Caco-2 (cell line): Measurements from ENCODE around the gene HGD. TPM values are rescaled to one million over a fixed set of nuclear protein-coding genes. Genes with fewer than 3 reads are reported as not detected.

Experiments
- BruUV-seq: library from RNA; stranded (reverse); fragments of 400-500 nt; replicated peaks from 2 replicates; lab custom pipeline; 2021; lab: Mats Ljungman, UMichigan
- CTCF ChIA-PET: fragments of 300-600 bp; sonication (Branson Sonifier 250); formaldehyde crosslinking; loops from one replicate; lab custom pipeline; 2022; ENCODE audit warnings: antibody characterized with exemption; lab: Charles Lee
- POLR2A ChIA-PET: fragments of 300-600 bp; sonication (Branson Sonifier 250); formaldehyde crosslinking; loops from one replicate; lab custom pipeline; 2022; ENCODE audit warnings: antibody characterized with exemption; lab: Charles Lee
- DNase-seq, 2 experiments: peaks; one replicate each; pipeline versions ENCODE4 v3.0.0 to v3.0.0-alpha.2; 2020 to 2022
- H3K27me3 ChIP-seq: replicated peaks from 2 replicates; pipeline ENCODE4 v1.6.0; 2011; ENCODE audit warnings: low read length; ENCODE audit not compliant: control insufficient read depth, insufficient read depth
- H3K36me3 ChIP-seq: 2 replicates; pipeline ENCODE4 v1.5.1; 2011; ENCODE audit warnings: low read length; ENCODE audit not compliant: control insufficient read depth, insufficient read depth
- H3K4me1 ChIP-seq: fragments of 250-450 bp; sonication (Bioruptor Pico); 2 replicates; pipeline ENCODE4 v1.5.1; 2020; ENCODE audit warnings: mild to moderate bottlenecking
- H3K4me3 ChIP-seq: 2 replicates; pipeline ENCODE4 v1.5.1; 2011; ENCODE audit warnings: low read depth, mild to moderate bottlenecking, control low read depth, low read length
- H3K9me3 ChIP-seq: fragments of 250-450 bp; sonication (Bioruptor Pico); 2 replicates; pipeline ENCODE4 v1.5.1; 2020; ENCODE audit warnings: mild to moderate bottlenecking, moderate library complexity
- H3K27ac Mint-ChIP-seq: one replicate; pipeline ENCODE4 v1.8.0; 2022; ENCODE audit warnings: mixed read lengths; ENCODE audit not compliant: unreplicated experiment
- H3K27me3 Mint-ChIP-seq: one replicate; pipeline ENCODE4 v1.8.0; 2022; ENCODE audit warnings: mixed read lengths; ENCODE audit not compliant: insufficient read depth, unreplicated experiment
- H3K36me3 Mint-ChIP-seq: one replicate; pipeline ENCODE4 v1.8.0; 2022; ENCODE audit warnings: mild to moderate bottlenecking, mixed read lengths; ENCODE audit not compliant: insufficient read depth, unreplicated experiment
- H3K4me1 Mint-ChIP-seq: one replicate; pipeline ENCODE4 v1.8.0; 2022; ENCODE audit warnings: low read depth, mixed read lengths; ENCODE audit not compliant: unreplicated experiment
- H3K4me3 Mint-ChIP-seq: one replicate; pipeline ENCODE4 v1.8.0; 2022; ENCODE audit warnings: mild to moderate bottlenecking, moderate library complexity, mixed read lengths; ENCODE audit not compliant: unreplicated experiment
- H3K9me3 Mint-ChIP-seq: one replicate; pipeline ENCODE4 v1.8.0; 2022; ENCODE audit warnings: mixed read lengths; ENCODE audit not compliant: unreplicated experiment
- CTCF ChIP-seq, 2 experiments: fragments of 200-600 bp in 1 of 2; IDR thresholded peaks; 1 replicate in 1 of 2; 2 replicates in 1 of 2; pipeline versions ENCODE4 v1.5.1 to v1.8.0; 2011 to 2022; ENCODE audit warnings: antibody characterized with exemption in 1 of 2, control low read depth in 1 of 2, inconsistent platforms in 1 of 2, low read depth in 1 of 2, low read length in 1 of 2, mild to moderate bottlenecking in 1 of 2, moderate library complexity in 1 of 2; ENCODE audit not compliant: insufficient read depth in 1 of 2, severe bottlenecking in 1 of 2, unreplicated experiment in 1 of 2
- intact Hi-C: fragments of 100-400 bp; cut with micrococcal nuclease; formaldehyde crosslinking; loops from one replicate; pipeline ENCODE4 v1.10.0; 2022; ENCODE audit not compliant: unreplicated experiment
- total RNA-seq: library from RNA; stranded (reverse); gene quantifications from 2 replicates; pipeline ENCODE4 v1.2.3, GENCODE V29; 2022

Gene HGD
- total RNA-seq, 1 experiment from 2014 or later = 102 TPM

- Histone ChIP-seq H3K9me3 (peaks cover 3% of the 10 kb centered on the region; the same call in 1 of the 2 replicates), H3K27me3 (no peaks in the 10 kb centered on the region), H3K36me3 (0 out of 2 replicates have a peak, but pooled peaks cover 1% of the 10 kb centered on the region), H3K4me3 (no peak overlapping the region), H3K4me1 (no peaks in the 10 kb centered on the region)
- ChIA-PET POLR2A (no interaction called here), CTCF (no interaction called here)
- Mint-ChIP-seq H3K9me3 (peaks cover 43% of the 10 kb centered on the region), H3K4me1 (no peaks in the 10 kb centered on the region), H3K4me3 (no peak overlapping the region), H3K27ac (no peak overlapping the region), H3K36me3 (peaks cover 25% of the 10 kb centered on the region), H3K27me3 (no peaks in the 10 kb centered on the region)
- no TSS peak for BruUV-seq
- intact Hi-C loops = no loop called here
- no peak for DNase-seq
- no peak for TF ChIP-seq CTCF (IDR thresholded peaks at IDR 0.05; ENCODE audit: insufficient read depth in 1 of 2, low read depth in 1 of 2, low read length in 1 of 2, severe bottlenecking in 1 of 2, unreplicated experiment in 1 of 2)
Measured at GRCh38 chr3:120625159-120625586, 56.9 kb downstream of the HGD start.

- no peak for DNase-seq
- H3K4me3 ChIP-seq = no peak overlapping the region
- ChIA-PET POLR2A (no interaction called here), CTCF (no interaction called here)
- Mint-ChIP-seq H3K36me3 (peaks cover 17% of the 10 kb centered on the region), H3K27ac (no peak overlapping the region), H3K4me1 (no peaks in the 10 kb centered on the region), H3K9me3 (peaks cover 38% of the 10 kb centered on the region), H3K4me3 (no peak overlapping the region), H3K27me3 (no peaks in the 10 kb centered on the region)
- H3K27me3 ChIP-seq = no peaks in the 10 kb centered on the region
- H3K36me3 ChIP-seq = 0 out of 2 replicates have a peak, but pooled peaks cover 1% of the 10 kb centered on the region
- intact Hi-C loops = no loop called here
- H3K4me1 ChIP-seq = no peaks in the 10 kb centered on the region
- BruUV-seq = no TSS peak
- TF ChIP-seq CTCF (IDR thresholded peaks at IDR 0.05; ENCODE audit: insufficient read depth in 1 of 2, low read depth in 1 of 2, low read length in 1 of 2, severe bottlenecking in 1 of 2, unreplicated experiment in 1 of 2) = no peak
- peaks cover 3% of the 10 kb centered on the region; the same call in 1 of the 2 replicates for H3K9me3 ChIP-seq
Measured at GRCh38 chr3:120623727-120624093, 58.3 kb downstream of the HGD start.

GRCh38 chr3:120622870-120623726 lies 58.9 kb downstream of the HGD start:
- Mint-ChIP-seq H3K4me3 (no peak overlapping the region), H3K27ac (no peak overlapping the region), H3K27me3 (no peaks in the 10 kb centered on the region), H3K4me1 (no peaks in the 10 kb centered on the region), H3K36me3 (peaks cover 13% of the 10 kb centered on the region), H3K9me3 (peaks cover 38% of the 10 kb centered on the region)
- Histone ChIP-seq H3K4me3 (no peak overlapping the region), H3K4me1 (no peaks in the 10 kb centered on the region), H3K9me3 (peaks cover 3% of the 10 kb centered on the region; the same call in 1 of the 2 replicates), H3K27me3 (no peaks in the 10 kb centered on the region), H3K36me3 (0 out of 2 replicates have a peak, but pooled peaks cover 1% of the 10 kb centered on the region)
- intact Hi-C loops = no loop called here
- ChIA-PET CTCF (interaction anchor here (1.0 kb wide), 1 partner anchor 56 kb away, joined by 5 read pairs; no protein-coding TSS in a partner anchor), POLR2A (interaction anchor here (0.6 kb wide), 1 partner anchor 307 kb away, joined by 4 read pairs; no protein-coding TSS in a partner anchor)
- BruUV-seq = no TSS peak
- peak; percentile 2 to 15 for TF ChIP-seq CTCF (IDR thresholded peaks at IDR 0.05; ENCODE audit: insufficient read depth in 1 of 2, low read depth in 1 of 2, low read length in 1 of 2, severe bottlenecking in 1 of 2, unreplicated experiment in 1 of 2)
- peak; percentile 40 to 55 for DNase-seq
